Spleen (tissue), 11 donors: ENCODE data around the gene TMEM45B. TPM values are rescaled to one million over a fixed set of nuclear protein-coding genes. Genes with fewer than 3 reads are reported as not detected.
"Not testable (repeated sequence)": the region's sequence is repeated elsewhere in the genome, so short reads cannot be mapped to it uniquely, and the experiment has no call there.

Experiments
- DNase-seq: peaks from one replicate; pipeline ENCODE4 v3.0.0-alpha.2; 2020
- H3K27ac ChIP-seq, 8 donors: fragments of 200-600 bp; sonication (generic) in 7 of 8; 1 replicate in 4 of 8; 2 replicates in 4 of 8; pipeline versions ENCODE4 v1.5.0 to v1.8.0; 2016 to 2021; ENCODE audit warnings: inconsistent platforms in 4 of 8, mild to moderate bottlenecking in 4 of 8, moderate library complexity in 1 of 8
- H3K27me3 ChIP-seq, 7 donors: fragments of 200-600 bp; sonication (generic) in 6 of 7; replicated peaks in 1 of 7; 1 replicate in 4 of 7; 2 replicates in 3 of 7; pipeline versions ENCODE4 v1.5.0 to v1.8.0; 2016 to 2021; ENCODE audit warnings: inconsistent platforms in 3 of 7, mild to moderate bottlenecking in 1 of 7
- H3K36me3 ChIP-seq, 6 donors: fragments of 200-600 bp; sonication (generic) in 5 of 6; 1 replicate in 4 of 6; 2 replicates in 2 of 6; pipeline versions ENCODE4 v1.5.0 to v1.8.0; 2016 to 2021; ENCODE audit warnings: inconsistent platforms in 2 of 6
- H3K4me1 ChIP-seq, 6 donors: fragments of 200-600 bp; sonication (generic) in 5 of 6; 1 replicate in 3 of 6; 2 replicates in 3 of 6; pipeline versions ENCODE4 v1.5.0 to v1.8.0; 2016 to 2021; ENCODE audit warnings: inconsistent platforms in 3 of 6
- H3K4me3 ChIP-seq, 8 donors: fragments of 200-600 bp; sonication (generic) in 7 of 8; 1 replicate in 4 of 8; 2 replicates in 4 of 8; pipeline versions ENCODE4 v1.5.0 to v1.8.0; 2016 to 2021; ENCODE audit warnings: inconsistent platforms in 4 of 8, mild to moderate bottlenecking in 4 of 8, moderate library complexity in 2 of 8
- H3K9me3 ChIP-seq, 8 donors: fragments of 200-600 bp; sonication (generic) in 7 of 8; 1 replicate in 4 of 8; 2 replicates in 4 of 8; pipeline versions ENCODE4 v1.5.0 to v1.8.0; 2016 to 2021; ENCODE audit warnings: inconsistent platforms in 4 of 8
- POLR2A ChIP-seq, 3 donors: fragments of 450-650 bp; IDR thresholded peaks; one replicate each; pipeline ENCODE4 v1.5.1; 2017; ENCODE audit warnings: antibody characterized with exemption in 3 of 3, mild to moderate bottlenecking in 1 of 3
- POLR2AphosphoS5 ChIP-seq, 3 donors: sonication (generic); formaldehyde crosslinking; IDR thresholded peaks; one replicate each; pipeline ENCODE4 v1.5.1; 2017; ENCODE audit warnings: antibody characterized with exemption in 3 of 3
- WGBS, 5 donors: extraction: QIAGEN DNeasy Blood & Tissue Kit in 3 of 5; methylation state at CpG; one replicate each; pipeline versions ENCODE4 v1.1.5 to v1.1.7; 2013 to 2018; 5-methylcytosine and 5-hydroxymethylcytosine counted together
- intact Hi-C: fragments of 100-400 bp; cut with DNase I; formaldehyde crosslinking; loops from one replicate; pipeline ENCODE4 v1.15.0; 2023; ENCODE audit warnings: low total_unique reads
- polyA plus RNA-seq, 3 donors: library from polyadenylated mRNA; stranded (reverse); fragments of 200-250 nt; gene quantifications; one replicate each; pipeline ENCODE4 v1.2.1, GENCODE V29; 2013
- total RNA-seq, 7 donors: library from RNA; depleted of rRNA in 3 of 7; stranded (reverse); fragments of >200 nt in 3 of 7; fragmentation: NEBNext Ultra II Directional in 4 of 7; extraction: Animal tissue kit (Norgen Biotek cat#: 25700) in 4 of 7; gene quantifications; one replicate each; pipeline versions ENCODE4 v1.1.0 to v1.2.1, GENCODE V29; 2016 to 2021
- TF ChIP-seq, protein P1 (sequence below), 11 experiments: fragments of 200-600 bp in 7 of 11; fragments of 450-650 bp in 4 of 11; sonication (generic) in 4 of 11; IDR thresholded peaks in 8 of 11; conservative IDR thresholded peaks in 3 of 11; 1 replicate in 7 of 11; 2 replicates in 4 of 11; pipeline versions ENCODE4 v1.4.0 to v1.8.0; 2016 to 2021; ENCODE audit warnings: antibody characterized with exemption in 11 of 11, inconsistent platforms in 4 of 11, mild to moderate bottlenecking in 1 of 11
- donor health status: healthy with polysubstance abuse.
- donor health status: DM: no; HTN: no; CAD: no; lungs with moderate emphysema.
- donor health status: DM: no; HTN: no; CAD: no.
- donor health status: Bipolar disorder and iron deficiency.
- donor health status: healthy.
- donor health status: DM: no; HTN: no; CAD: no.
- donor health status: DM: yes; HTN: yes; CAD: no.

The TMEM45B gene
- total and polyA plus RNA-seq, 10 donors = 0.05 to 5.1 (median 0.67) TPM

DNA sequence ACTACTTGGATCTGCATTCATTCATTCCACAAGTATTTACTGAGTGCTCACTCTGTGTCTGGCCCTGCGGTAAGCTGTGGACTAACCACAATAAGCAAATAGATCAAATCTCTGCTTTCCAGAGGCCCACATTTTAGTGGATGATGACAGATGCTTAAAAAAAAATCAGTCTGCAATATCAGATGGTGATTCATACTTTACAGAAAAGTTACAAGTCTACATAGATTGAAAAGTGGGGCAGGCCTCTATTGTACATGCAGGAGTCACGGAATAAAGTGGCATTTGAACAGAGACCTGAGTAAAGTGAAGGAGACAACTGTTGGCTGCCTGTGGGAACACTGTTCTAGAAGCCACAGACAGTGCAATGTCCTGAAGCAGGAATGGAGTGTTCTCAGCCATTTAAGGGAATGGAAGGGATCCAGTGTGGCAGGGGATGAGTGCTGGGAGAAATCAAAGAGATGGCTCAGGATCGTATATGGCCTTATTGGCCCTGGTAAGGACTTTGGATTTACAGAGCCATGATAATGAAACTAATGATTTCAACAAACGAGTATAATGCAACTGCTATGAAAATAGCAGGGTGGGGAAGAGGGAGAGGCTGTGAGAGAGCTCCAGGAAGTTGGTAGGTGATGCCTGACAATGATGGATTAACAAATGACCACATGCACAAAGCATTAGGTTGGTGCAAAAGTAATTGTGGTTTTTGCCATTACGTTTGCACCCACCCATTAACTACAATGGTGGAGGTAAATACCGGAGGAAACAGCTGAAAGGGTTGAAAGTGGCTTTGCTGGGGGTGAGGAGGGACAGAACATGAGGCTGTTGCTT, 31.1 kb downstream of the TMEM45B start:
- TF ChIP-seq, protein P1, sequence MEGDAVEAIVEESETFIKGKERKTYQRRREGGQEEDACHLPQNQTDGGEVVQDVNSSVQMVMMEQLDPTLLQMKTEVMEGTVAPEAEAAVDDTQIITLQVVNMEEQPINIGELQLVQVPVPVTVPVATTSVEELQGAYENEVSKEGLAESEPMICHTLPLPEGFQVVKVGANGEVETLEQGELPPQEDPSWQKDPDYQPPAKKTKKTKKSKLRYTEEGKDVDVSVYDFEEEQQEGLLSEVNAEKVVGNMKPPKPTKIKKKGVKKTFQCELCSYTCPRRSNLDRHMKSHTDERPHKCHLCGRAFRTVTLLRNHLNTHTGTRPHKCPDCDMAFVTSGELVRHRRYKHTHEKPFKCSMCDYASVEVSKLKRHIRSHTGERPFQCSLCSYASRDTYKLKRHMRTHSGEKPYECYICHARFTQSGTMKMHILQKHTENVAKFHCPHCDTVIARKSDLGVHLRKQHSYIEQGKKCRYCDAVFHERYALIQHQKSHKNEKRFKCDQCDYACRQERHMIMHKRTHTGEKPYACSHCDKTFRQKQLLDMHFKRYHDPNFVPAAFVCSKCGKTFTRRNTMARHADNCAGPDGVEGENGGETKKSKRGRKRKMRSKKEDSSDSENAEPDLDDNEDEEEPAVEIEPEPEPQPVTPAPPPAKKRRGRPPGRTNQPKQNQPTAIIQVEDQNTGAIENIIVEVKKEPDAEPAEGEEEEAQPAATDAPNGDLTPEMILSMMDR (IDR thresholded peaks at IDR 0.05 in 8 of 11, conservative IDR thresholded peaks at IDR 0.05 in 3 of 11) = no peak
- TF ChIP-seq POLR2A (IDR thresholded peaks at IDR 0.05) (no peak), POLR2AphosphoS5 (IDR thresholded peaks at IDR 0.05) (no peak)
- WGBS, 5 donors = 42 to 54% (median 52%) methylated on average over 6 of the region's 6 CpGs
- Histone ChIP-seq H3K27ac (no peak overlapping the region), H3K4me3 (no peak overlapping the region), H3K9me3 (no peaks in the 10 kb centered on the region), H3K36me3 (no peaks in the 10 kb centered on the region), H3K27me3 (no peaks in the 10 kb centered on the region), H3K4me1 (no peaks in the 10 kb centered on the region)
- no peak for DNase-seq
- intact Hi-C loops = no loop called here

DNA sequence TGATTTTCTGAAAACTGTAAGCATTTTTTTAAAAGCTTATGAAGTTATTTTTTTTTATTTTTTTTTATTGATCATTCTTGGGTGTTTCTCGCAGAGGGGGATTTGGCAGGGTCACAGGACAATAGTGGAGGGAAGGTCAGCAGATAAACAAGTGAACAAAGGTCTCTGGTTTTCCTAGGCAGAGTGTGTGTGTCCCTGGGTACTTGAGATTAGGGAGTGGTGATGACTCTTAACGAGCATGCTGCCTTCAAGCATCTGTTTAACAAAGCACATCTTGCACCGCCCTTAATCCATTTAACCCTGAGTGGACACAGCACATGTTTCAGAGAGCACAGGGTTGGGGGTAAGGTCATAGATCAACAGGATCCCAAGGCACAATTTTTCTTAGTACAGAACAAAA, 31.7 kb downstream of the TMEM45B start:
- H3K36me3 ChIP-seq, intact Hi-C loops, H3K27me3 ChIP-seq, H3K4me1 ChIP-seq, H3K4me3 ChIP-seq, H3K9me3 ChIP-seq, DNase-seq, H3K27ac ChIP-seq: not testable (repeated sequence)
- WGBS, 5 donors = 47 to 76% (median 53%) methylated on average over 1 to 2 of the region's 3 CpGs

DNA sequence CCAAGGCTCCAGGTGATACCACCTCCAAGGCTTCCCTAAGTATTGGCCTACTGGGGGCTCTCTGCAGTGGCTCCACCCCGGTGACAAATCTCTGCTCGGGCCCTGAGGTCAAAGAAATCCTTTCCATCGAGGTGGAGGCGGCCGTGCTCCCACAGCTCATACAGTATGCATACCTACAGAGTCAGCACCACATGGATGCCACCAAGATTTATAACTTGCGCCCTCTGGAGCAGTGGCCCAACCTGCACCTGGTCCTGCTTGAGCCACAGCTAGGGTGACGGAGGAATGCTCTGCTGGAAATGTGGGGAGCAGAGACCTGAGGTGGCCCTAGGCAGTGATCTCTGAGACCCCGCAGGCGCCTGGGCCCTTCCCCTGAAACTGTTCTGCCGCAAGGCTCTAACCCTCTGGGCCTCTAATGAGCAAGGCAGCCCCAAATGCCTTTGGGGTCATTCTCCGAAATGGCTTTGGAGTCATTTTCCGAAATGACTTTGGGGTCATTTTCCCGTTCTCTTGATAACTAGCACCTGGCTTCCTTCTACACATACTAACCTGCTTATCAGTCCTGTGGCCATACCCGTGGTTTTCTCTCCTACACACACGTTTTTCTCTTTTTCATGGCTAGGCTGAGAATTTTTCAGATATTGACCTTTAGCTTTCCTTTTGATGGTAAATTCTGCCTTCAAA, 33.9 kb downstream of the TMEM45B start:
- intact Hi-C loops = no loop called here
- peak; percentile 58 for DNase-seq
- Histone ChIP-seq H3K27ac (no peak overlapping the region), H3K9me3 (no peaks in the 10 kb centered on the region), H3K36me3 (no peaks in the 10 kb centered on the region), H3K27me3 (no peaks in the 10 kb centered on the region), H3K4me3 (no peak overlapping the region), H3K4me1 (peaks cover 0 to 13% (median 3%) of the 10 kb centered on the region in 6 donors)
- TF ChIP-seq, protein P1 (IDR thresholded peaks at IDR 0.05 in 8 of 11, conservative IDR thresholded peaks at IDR 0.05 in 3 of 11) = no peak
- no peak for TF ChIP-seq POLR2AphosphoS5 (IDR thresholded peaks at IDR 0.05)
- no peak for TF ChIP-seq POLR2A (IDR thresholded peaks at IDR 0.05)
- WGBS, 5 donors = 84 to 93% (median 86%) methylated on average over 14 to 15 of the region's 15 CpGs

DNA sequence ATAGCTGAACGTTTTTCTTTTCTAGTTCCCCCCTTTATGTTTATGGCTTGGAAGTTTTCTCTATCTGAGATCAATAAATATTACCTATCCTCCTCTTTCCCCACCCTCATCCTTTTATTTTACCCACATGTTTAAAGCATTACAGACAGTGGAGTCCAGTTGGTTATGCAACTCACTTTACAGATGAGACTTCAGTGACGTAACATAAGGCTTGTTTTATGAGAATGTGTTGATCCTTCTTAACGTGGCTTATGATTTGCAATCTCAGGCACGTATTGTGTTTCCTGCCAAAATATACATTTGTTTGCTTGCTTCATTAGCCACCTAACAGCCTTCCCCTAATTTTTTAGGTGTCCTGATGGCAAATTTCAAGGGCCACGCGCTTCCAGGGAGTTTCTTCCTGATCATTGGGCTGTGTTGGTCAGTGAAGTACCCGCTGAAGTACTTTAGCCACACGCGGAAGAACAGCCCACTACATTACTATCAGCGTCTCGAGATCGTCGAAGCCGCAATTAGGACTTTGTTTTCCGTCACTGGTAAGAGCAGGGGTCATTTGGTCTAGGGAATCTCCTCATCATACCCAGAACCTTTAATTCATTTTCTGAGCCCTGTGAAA, 36.6 kb downstream of the TMEM45B start:
- Histone ChIP-seq H3K36me3 (no peaks in the 10 kb centered on the region), H3K4me1 (peaks cover 0 to 13% (median 3%) of the 10 kb centered on the region in 6 donors), H3K9me3 (no peaks in the 10 kb centered on the region), H3K27ac (no peak overlapping the region), H3K27me3 (no peaks in the 10 kb centered on the region), H3K4me3 (no peak overlapping the region)
- 83 to 89% (median 86%) methylated on average over 15 of the region's 15 CpGs for WGBS, 5 donors
- intact Hi-C loops = no loop called here
- TF ChIP-seq POLR2A (IDR thresholded peaks at IDR 0.05) (no peak), POLR2AphosphoS5 (IDR thresholded peaks at IDR 0.05) (no peak)
- TF ChIP-seq, protein P1 (IDR thresholded peaks at IDR 0.05 in 8 of 11, conservative IDR thresholded peaks at IDR 0.05 in 3 of 11) = no peak
- no peak for DNase-seq
